Measurements from ENCODE around the gene XK. TPM values are rescaled to one million over a fixed set of nuclear protein-coding genes. Genes with fewer than 3 reads are reported as not detected.

The XK gene
- total RNA-seq, 1 experiment from 2014 or later = 0.26 TPM

DNA sequence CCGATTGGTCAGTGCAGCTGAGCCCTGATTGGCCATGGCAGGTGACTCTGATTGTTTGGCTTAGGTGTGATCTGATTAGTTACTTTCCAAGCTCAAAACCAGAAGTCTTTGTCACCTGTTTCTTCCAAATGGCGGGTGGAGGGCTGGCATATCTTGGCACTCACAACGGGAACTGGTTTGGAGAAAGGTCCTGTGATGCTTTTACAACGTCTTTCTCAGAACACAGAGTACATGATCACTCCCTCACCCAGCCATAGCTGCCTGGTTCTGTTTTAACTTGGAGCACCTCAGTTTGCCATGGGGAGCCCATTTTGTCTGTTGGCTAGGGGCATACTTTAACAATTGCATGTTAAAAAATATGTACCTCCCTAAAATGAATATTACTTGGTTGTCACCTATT, 13.0 kb upstream of the XK start:
- in situ Hi-C loops (cut with HindIII; ENCODE audit: low pct_unique_long_range_greater_than_20kb, low sequenced_read_pairs) = no loop called here
- DNase-seq (ENCODE audit: low read depth, low spot score) = no peak

DNA sequence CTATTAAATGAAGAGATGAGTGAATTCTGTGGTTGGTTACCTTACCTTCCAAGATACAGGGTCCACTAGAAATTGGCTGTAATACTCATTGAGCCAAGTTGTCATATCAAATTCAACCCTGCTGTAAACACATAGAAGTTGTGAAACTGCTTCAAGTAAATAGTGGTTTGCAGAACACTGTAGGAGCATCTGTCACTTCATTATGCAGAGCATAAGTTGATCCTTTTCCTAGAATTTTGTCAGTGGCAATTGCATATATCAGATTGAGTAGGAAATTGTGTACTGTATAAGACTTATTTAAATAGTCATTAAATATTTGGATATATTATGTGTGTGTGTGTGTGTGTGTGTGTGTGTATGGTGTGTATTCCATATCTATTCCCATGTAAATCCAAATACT, 8.8 kb upstream of the XK start:
- in situ Hi-C loops (cut with HindIII; ENCODE audit: low pct_unique_long_range_greater_than_20kb, low sequenced_read_pairs) = no loop called here
- no peak for DNase-seq (ENCODE audit: low read depth, low spot score)

DNA sequence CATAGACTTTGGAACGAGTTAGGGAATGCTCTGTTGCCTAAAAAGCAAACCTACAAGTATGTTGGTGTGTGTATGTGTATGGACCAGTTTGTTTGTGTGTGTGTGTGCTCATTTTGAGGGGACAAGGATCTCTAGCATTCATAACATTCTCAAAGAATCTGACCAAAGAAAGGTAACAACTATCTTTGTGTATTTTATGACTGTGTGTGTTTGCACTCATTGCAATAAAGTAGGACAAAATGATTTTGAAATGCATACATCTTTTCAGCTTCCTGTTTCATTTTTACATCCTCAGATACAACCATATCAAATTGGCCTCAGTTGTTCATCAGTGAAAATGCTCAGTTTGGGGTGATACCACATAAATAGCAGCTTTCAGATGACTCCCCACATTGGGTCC, 8.3 kb upstream of the XK start:
- DNase-seq (ENCODE audit: low read depth, low spot score) = no peak

DNA sequence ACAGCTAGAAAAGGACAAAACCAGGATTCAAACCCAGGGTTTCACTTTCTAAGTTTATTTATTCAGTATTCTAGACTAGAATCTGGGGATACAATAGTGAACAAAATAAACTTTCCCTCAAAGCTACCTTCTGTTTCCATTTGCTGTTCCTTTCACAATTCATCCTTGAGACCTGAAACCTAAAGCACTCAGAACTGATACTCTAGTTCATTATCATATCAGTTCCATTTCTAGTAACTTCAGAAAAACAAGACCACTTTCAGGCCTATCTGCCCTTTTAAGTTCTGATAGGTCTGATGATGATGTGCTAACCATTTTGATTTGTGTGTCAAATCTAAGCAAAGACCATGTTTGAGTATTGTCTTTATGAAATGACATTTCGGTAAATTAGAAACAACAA, 7.8 kb upstream of the XK start:
- in situ Hi-C loops (cut with HindIII; ENCODE audit: low pct_unique_long_range_greater_than_20kb, low sequenced_read_pairs) = no loop called here
- DNase-seq (ENCODE audit: low read depth, low spot score) = no peak

More for the DNA sequence above, 8.3 kb upstream of the XK start:
- in situ Hi-C loops (cut with HindIII; ENCODE audit: low pct_unique_long_range_greater_than_20kb, low sequenced_read_pairs) = no loop called here

DNA sequence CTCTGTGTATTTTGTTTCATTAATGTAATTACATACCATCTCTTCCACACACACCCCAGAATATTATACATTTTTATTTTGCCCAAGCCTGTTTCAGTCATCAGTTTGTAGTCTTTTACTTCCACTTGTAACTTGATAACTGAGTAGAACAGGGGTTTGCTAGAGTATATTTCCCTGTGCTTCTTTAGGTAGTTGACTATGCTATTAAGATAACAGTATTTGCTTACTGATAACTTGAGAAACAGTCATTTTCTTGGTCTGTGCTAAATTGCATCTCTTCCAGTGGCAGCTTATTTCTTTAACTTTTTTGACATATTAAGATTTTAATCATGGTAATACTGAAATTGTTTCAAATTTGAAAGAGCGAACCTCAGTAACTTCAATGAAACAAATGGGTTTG, 7.0 kb upstream of the XK start:
- in situ Hi-C loops (cut with HindIII; ENCODE audit: low pct_unique_long_range_greater_than_20kb, low sequenced_read_pairs) = no loop called here
- no peak for DNase-seq (ENCODE audit: low read depth, low spot score)

DNA sequence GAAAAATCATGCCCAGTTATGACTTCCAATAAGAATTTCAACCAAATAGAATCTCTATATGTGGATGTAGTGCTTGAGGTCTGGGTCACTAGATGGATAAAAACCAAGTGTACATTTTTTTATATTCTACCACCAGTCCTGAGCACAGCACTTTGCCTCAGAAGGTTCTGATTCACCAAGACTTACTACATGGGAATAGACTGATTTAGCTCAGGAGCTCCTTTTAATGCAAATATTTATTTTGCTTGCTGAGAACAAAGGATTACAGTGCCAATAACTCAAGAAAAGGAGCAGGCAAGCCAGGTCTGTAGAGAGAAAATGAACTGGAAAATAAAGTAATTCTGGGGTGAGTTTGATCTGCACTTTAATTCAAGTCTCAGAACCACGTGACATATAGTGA, 6.4 kb upstream of the XK start:
- in situ Hi-C loops (cut with HindIII; ENCODE audit: low pct_unique_long_range_greater_than_20kb, low sequenced_read_pairs) = no loop called here
- DNase-seq (ENCODE audit: low read depth, low spot score) = no peak

DNA sequence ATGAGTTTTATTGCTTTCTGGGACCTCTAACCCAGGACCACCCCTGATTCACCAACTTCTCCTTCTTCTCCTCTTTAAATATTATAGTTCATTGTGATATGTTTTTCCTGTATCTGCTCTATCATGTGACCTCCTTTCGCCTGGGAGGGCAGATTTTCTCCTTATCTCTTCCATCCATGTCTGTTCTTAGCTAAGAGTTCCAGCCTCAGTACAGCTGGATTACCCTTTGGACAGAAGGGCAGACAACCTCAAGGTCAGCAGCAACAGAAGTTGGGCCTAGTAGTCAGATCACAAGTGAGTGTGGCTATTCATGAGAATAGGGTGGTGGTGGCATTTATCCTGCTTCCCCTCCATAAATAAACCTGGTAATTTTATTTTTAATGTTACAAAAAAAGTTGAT, 5.7 kb upstream of the XK start:
- in situ Hi-C loops (cut with HindIII; ENCODE audit: low pct_unique_long_range_greater_than_20kb, low sequenced_read_pairs) = no loop called here
- no peak for DNase-seq (ENCODE audit: low read depth, low spot score)

DNA sequence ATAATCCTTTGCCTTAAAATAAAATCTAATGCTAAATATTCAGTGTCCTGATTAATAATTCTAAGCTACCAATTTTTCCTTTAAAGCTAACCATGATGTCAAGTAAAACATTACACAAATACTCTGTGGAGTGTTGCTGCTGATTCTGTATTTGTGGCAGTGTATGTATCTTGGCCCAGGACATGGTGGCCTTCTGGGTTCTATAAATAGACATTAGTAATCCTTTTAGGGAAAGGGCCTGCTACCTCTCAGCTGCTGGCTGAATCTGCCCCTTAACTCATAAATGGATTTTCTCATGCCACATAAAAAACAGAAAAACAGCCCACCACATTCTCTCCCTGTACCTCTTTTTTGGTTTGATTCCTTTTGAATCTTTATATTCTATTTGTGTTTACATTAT, 1.2 kb upstream of the XK start:
- no peak for DNase-seq (ENCODE audit: low read depth, low spot score)
- in situ Hi-C loops (cut with HindIII; ENCODE audit: low pct_unique_long_range_greater_than_20kb, low sequenced_read_pairs) = no loop called here

DNA sequence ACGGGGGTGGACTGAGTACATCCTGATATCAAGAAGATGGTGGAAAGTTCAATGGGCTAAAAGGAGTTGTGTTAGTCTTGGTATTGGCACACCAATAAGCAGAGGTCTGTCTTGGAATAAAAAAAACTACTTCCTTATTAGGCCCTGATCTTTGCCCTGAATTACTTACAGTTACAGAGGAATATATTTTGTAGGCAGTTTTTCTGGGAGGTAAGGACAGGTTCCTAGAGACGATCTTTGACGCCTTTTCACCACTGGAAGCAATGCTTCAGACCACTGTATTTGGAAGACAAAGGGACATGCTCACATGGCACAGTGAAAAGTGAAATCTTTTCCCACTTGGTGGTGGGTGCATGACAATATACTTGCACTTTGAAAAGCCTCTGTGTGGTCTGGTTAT, 618 bp upstream of the XK start:
- no peak for DNase-seq (ENCODE audit: low read depth, low spot score)
- in situ Hi-C loops (cut with HindIII; ENCODE audit: low pct_unique_long_range_greater_than_20kb, low sequenced_read_pairs) = no loop called here

DNA sequence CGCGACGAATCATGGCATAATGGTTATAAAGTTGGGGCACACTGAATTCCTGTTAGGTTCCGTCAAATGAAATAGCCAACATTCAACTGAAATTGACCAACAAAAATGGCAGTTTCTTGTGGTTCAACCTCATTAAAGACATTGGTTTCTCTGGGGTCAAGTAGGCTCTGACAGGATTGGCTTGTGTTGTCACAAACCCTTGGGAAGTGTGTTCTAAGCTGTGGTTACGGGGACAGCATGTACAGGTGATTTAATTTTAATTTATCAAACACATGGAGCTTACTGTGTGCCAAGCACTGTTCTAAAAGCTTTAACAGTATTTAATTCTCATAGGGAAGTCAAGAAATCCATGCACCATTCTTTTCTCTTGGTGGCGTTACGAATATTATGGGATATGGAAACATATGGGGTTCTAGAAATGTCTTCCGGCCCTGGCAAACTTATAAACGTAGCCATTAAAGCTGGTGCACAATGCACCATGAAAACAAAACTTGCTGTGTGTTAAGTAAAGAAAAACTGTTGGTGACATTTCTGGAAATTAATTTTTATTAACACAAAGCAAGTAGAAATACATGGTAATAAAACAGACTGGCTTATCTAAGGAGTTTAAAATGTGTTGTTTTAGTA, 891 bp downstream of the XK start:
- DNase-seq (ENCODE audit: low read depth, low spot score) = no peak
- in situ Hi-C loops (cut with HindIII; ENCODE audit: low pct_unique_long_range_greater_than_20kb, low sequenced_read_pairs) = no loop called here

DNA sequence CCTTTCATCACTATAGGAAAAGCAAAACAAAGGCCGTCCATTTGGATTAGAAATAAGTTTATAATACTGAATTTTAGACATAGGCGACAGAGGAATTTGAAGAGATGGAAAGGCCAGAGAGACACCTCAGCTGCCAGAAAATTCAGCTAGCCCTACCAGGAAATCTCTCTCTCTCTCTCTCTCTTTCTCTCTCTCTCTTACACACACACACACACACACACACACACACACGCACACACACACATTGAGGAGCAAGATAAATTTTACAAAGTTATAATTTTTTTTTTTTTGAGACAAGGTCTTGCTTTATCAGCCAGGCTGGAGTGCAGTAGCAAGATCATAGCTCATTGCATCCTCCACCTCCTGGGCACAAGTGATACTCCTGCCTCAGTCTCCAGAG, 1.4 kb downstream of the XK start:
- no peak for DNase-seq (ENCODE audit: low read depth, low spot score)
- in situ Hi-C loops (cut with HindIII; ENCODE audit: low pct_unique_long_range_greater_than_20kb, low sequenced_read_pairs) = no loop called here

DNA sequence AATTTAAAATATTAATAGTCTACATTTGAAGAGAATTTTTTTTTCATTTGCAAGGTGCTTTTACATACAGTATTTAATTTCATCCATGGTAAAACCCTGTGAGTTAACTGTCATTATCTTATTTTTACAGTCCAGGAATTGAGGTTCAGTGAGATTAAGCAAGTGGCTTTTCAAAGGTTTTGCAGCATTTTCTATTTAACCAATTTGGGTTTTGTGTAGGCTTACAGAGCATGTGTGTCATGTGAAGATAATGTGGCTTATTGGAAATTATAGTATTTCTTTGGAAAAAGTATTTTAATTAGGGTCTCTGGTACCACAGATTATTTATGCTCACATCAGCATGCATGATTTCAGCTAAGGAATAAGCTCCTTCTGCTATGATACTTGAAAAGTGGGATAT, 4.5 kb downstream of the XK start:
- DNase-seq (ENCODE audit: low read depth, low spot score) = no peak
- in situ Hi-C loops (cut with HindIII; ENCODE audit: low pct_unique_long_range_greater_than_20kb, low sequenced_read_pairs) = no loop called here

DNA sequence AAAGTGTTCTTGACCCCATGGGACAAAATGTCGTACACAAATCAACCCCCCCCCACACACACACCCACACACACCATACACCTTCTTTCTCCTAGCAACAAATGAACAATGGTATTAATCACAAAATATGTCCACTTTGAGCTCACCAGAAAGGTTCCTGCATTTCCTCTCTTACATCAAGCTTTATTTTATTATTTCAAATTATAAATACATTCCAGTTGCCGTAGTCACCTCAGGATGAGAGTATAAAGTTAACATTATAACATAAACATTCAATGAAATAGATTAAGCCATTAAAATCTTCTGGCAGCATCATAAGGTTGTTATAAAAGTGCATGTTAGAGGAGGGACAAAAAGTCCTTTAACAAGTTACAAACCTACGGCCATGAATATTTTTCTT, 7.3 kb downstream of the XK start:
- no peak for DNase-seq (ENCODE audit: low read depth, low spot score)
- in situ Hi-C loops (cut with HindIII; ENCODE audit: low pct_unique_long_range_greater_than_20kb, low sequenced_read_pairs) = no loop called here

DNA sequence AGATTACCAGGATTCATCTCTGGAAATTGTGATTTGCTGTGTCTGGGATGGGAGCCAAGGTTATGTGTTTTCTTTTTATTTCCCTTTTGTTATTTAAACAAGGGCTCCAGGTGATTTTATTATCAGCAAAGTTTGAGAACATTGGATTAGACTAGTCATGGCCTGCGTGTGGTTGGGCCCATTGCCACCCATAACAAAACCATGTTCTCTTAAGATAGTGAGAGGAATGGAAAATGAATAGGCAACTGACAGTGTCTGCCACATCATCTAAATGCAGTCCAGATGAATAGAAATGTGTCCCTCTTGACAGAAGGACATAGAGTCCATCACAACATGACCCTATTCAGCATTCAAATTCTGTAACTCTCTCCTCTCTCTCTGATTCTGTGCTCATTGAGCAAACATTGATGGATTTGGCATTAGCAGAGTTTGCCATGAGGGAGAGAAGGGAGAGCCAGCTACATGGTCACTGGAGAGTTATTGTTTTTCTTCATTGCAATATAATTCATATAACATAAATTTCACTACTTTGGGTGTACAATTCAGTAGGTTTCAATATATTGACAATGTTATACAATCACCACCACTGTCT, 11.7 kb downstream of the XK start:
- in situ Hi-C loops (cut with HindIII; ENCODE audit: low pct_unique_long_range_greater_than_20kb, low sequenced_read_pairs) = no loop called here
- DNase-seq (ENCODE audit: low read depth, low spot score) = no peak

DNA sequence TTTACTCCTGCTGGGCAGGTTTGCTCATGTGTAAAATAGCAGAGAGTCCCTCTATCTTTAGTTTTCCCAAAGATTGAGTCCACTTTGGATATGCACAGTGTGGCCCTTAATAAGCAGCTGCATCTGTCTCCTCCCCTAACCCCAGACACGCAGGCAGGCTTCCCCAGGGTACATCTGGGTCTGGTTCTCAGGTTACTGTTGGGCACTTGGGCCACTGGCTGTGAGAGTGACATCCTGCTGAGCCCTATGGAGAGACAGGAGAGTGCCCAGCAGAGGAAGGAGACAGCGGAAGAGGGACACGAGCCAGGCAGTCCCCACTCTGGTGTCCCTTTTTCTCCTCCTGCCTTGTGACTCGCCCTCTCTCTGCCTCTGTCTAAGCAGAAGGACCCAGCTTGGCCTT, 16.0 kb downstream of the XK start:
- DNase-seq (ENCODE audit: low read depth, low spot score) = no peak
- in situ Hi-C loops (cut with HindIII; ENCODE audit: low pct_unique_long_range_greater_than_20kb, low sequenced_read_pairs) = no loop called here

DNA sequence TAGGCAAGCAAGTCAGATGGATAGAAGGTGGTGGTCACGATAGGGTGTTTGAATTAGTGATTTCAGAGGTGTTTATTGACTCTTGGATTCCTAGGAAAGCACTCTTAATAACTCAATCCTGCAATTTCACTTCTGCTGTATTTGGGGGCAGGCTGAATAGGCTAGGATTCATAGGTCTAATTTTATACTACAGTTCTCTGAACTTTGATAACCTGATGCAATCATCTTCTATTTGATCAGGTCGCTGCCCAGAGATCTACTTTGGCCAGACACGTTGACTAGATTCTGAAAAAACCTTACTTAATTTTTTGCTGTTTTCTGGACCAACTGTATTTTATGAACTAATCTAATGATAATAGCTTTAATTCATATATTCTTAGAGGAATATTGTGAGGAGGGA, 26.4 kb downstream of the XK start:
- in situ Hi-C loops (cut with HindIII; ENCODE audit: low pct_unique_long_range_greater_than_20kb, low sequenced_read_pairs) = no loop called here
- no peak for DNase-seq (ENCODE audit: low read depth, low spot score)

DNA sequence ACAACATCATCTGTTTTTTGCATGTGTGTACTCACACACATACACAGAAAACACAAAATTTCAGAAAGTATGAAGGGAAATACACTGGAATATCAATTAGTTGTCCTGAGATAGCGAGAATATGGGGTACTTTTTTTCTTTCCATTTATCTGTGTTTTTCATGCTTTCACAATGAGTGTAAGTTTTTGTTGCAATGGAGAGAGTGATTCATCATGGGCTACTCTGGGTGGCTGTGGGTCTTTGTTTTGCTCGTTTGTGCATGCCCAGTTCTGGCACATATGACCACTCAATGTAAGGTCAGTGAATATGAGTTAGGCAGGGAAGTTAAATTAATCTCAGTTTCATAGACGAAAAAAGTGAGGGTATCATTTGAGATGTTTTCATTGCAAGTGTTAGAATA, 26.9 kb downstream of the XK start:
- in situ Hi-C loops (cut with HindIII; ENCODE audit: low pct_unique_long_range_greater_than_20kb, low sequenced_read_pairs) = no loop called here
- DNase-seq (ENCODE audit: low read depth, low spot score) = no peak

DNA sequence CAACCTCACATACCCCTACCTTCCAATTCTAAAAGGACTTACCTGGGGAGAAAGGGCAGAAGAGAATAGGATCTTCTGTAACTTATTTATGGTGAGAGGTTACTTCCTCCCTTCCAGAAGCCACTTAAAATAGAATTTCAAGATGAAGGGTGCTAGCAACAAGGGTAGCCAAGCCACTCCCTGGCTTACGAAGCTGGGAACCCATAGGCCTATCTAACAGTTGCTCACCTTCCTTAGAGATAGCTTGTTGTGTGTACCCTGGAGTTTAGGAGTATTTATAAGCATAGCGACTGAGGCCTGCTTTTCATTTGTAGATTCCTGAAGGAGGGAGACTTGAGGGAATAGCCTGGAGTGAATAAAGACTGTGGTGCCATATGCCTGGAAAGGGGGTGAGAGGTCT, 28.9 kb downstream of the XK start:
- in situ Hi-C loops (cut with HindIII; ENCODE audit: low pct_unique_long_range_greater_than_20kb, low sequenced_read_pairs) = no loop called here
- DNase-seq (ENCODE audit: low read depth, low spot score) = no peak

DNA sequence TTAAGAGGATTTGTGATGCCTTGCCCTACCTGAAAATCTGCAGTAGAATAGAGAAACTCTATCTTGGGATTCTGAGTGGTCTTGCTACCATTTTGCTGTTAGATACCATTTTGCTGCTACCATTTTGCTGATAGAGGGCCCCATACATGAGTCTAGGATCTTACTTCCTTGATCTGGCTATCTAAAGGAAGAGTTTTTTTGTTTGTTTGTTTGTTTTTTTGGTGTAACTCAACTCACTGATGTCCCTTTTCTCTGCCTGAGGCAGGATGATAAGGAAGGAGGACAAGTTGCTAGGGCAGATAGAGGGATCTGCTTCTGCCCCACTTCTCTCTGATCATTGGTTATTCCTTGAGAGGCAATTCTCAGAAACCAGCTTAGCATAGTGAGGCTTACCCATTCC, 31.0 kb downstream of the XK start:
- no peak for DNase-seq (ENCODE audit: low read depth, low spot score)
- in situ Hi-C loops (cut with HindIII; ENCODE audit: low pct_unique_long_range_greater_than_20kb, low sequenced_read_pairs) = no loop called here

DNA sequence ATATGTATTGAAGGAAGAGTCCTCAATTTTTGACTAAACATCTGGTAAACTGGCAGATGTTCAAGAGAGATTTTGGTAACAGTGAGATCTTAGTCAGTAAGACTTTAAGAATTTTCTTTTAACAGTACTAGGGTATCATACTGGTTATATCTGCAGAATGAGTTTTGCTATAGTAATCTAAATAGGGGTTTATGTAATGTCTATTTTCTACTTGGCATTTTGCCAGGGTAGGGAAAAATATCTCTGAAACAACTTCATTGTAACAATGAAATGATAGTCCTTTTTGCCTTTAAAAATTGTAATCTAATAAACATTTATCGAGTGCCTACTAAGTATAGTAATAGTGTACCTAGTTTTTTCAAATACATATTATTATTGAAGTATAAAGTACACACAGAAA, 32.1 kb downstream of the XK start:
- in situ Hi-C loops (cut with HindIII; ENCODE audit: low pct_unique_long_range_greater_than_20kb, low sequenced_read_pairs) = no loop called here
- DNase-seq (ENCODE audit: low read depth, low spot score) = no peak

Data from SK-MEL-5 (cell line).